ENCODE measurements around the gene VSTM5.
A peak's percentile ranks its signal among the peaks of the same experiment; 100 is the strongest.
"Not testable (repeated sequence)": the region's sequence is repeated elsewhere in the genome, so short reads cannot be mapped to it uniquely, and the experiment has no call there.

The VSTM5 gene

GRCh38 chr11:93796441-93797231 is 53.8 kb downstream of the VSTM5 start:
- no peak for DNase-seq (ENCODE audit: low spot score)

DNA sequence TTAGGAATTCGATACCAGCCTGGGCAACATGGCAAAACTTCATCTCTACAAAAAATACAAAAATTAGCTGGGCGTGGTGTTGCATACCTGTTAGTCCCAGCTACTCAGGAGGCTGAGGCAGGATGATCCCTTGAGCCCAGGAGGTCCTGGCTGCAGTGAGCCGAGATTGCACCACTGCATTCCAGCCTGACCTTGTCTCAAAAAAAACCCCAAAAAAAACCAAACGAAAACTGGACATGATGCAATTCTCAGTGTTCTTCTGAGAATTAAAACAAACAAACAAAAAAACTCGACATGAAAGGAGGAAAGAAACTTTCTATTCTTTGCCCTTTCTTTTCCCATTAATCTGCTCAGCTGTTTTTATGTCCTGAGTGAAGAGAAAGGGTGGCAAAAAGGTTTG is 58.9 kb downstream of the VSTM5 start:
- DNase-seq (ENCODE audit: low spot score), result no peak

DNA sequence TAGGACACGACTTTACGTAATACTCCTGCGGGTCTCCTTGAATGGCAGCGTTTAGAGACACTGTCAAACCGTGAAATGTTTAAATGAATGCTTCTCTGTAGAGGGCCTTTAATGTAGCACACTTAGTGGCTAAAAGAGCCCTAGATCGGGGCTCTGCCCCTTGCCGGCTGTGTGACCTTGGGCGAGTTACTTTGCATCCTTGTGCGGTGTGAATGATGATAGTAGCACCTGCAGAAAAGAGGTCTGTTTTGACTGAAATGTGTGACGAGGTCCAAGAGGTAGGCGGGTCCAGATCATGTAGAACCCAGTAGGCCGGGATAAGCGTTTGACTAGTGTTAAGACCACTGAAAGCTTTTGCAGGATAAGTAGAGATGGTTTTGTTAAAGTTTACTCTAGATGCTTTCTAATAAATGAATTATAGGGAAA is 65.5 kb downstream of the VSTM5 start:
- no peak for DNase-seq (ENCODE audit: low spot score)

- peak; percentile 92 for DNase-seq (ENCODE audit: low spot score)
Measured at GRCh38 chr11:93784145-93784934, 66.1 kb downstream of the VSTM5 start, which contains the start of gene MED17. TSS of gene MED17 (plus strand) at chr11:93784282. CDS start at chr11:93784514, 232 bp downstream.

DNA sequence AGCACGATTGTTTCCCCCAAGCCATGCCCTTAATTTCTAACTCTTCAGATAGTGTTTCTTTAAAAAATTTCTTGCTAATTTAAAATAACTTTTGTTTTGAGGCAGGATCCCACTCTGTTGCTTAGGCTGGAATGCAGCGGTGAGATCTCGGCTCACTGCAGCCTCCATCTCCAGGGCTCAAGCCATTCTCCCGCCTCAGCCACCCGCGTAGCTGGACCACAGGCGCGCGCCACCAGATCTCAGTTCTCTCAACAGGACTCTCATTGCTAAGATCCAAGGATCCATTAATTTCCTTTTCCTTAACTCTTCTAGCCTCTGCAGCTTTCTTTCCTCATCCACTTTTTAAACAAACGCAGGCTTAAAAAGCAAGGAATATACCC is 66.7 kb downstream of the VSTM5 start:
- no peak for DNase-seq (ENCODE audit: low spot score)

GRCh38 chr11:93783362-93783761 is 67.1 kb downstream of the VSTM5 start:
- DNase-seq (ENCODE audit: low spot score), result no peak

DNA sequence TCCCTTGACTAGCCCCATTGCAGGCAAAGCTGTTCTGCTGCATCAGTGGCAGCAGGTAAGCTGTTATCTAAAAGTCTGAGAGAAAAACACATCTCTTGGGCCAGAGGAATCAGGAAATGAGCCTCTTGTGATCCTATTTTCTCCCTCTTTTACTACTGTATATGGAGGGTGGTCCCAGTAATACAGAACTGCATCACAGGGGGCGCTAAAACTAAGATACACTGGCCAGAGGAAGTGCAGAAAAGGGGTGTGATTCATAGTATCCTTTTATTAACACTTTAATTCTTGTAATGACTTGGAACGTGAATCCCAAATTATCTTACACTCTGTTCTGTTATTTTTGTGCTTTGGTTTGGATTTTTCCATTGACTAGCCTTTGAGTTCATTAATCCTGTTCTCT is 75.1 kb downstream of the VSTM5 start:
- peak; percentile 6 for DNase-seq (ENCODE audit: low spot score)

DNA sequence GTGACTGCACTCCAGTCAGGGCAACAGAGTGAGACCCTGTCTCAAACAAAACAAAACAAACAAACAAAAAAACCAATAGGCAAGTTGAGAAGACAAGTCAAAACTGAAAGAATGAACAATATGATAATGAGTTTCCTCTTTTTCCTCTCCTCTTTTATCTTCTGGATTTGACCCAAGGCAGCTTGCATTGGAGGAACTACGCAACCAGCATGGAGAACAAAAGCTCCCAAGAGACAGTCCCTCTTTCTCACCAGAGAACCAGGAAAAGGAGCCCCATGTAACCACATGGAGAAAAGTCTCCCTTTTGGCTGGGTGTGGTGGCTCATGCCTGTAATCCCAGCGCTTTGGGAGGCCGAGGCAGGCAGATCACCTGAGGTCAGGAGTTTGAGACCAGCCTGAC is 75.9 kb downstream of the VSTM5 start:
- not testable (repeated sequence) for DNase-seq (ENCODE audit: low spot score)

GRCh38 chr11:93773601-93774200 is 76.7 kb downstream of the VSTM5 start:
- DNase-seq (ENCODE audit: low spot score), result no peak

DNA sequence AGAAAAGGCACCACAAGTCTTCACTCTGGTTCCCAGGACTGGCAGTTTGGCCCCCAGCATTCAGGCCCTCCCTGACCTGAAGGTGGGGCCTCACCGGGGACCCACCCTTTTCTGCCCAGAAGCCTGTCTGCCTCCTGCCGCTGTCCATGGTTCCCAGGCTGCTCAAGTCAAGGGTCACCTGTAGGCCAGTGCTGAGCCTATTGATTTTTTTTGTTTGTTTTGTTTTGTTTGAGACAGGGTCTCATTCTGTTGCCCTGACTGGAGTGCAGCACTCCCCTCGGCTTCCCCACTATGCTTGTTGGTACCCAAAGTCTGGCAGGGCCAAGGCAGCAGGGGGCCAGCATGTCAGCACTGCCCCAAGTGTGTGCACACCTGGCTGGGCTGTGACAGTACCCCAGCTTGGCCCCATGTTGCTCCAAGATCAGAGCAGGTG is 77.4 kb downstream of the VSTM5 start:
- no peak for DNase-seq (ENCODE audit: low spot score)

- DNase-seq (ENCODE audit: low spot score), result no peak
Measured at GRCh38 chr11:93772123-93772522, 78.3 kb downstream of the VSTM5 start.

- DNase-seq (ENCODE audit: low spot score), result no peak
Measured at GRCh38 chr11:93770160-93770559, 80.3 kb downstream of the VSTM5 start.
